ENCODE measurements around the gene TGDS.
"Not testable (repeated sequence)": the region's sequence is repeated elsewhere in the genome, so short reads cannot be mapped to it uniquely, and the experiment has no call there.

TGDS gene

GRCh38 chr13:94537740-94538630, 58.0 kb downstream of the TGDS start:
- TF ChIP-seq CTCF (IDR thresholded peaks at IDR 0.05; ENCODE audit: borderline replicate concordance, control extremely low read depth, extremely low read depth, insufficient read depth, missing control alignments), result no peak
- no peak for DNase-seq (ENCODE audit: low spot score)
- in situ Hi-C loops (cut with MboI; ENCODE audit: low sequenced_read_pairs, unreplicated experiment), result no loop called here

GRCh38 chr13:94535775-94536174, 60.2 kb downstream of the TGDS start:
- TF ChIP-seq CTCF (IDR thresholded peaks at IDR 0.05; ENCODE audit: borderline replicate concordance, control extremely low read depth, extremely low read depth, insufficient read depth, missing control alignments), result no peak
- in situ Hi-C loops (cut with MboI; ENCODE audit: low sequenced_read_pairs, unreplicated experiment), result no loop called here
- no peak for DNase-seq (ENCODE audit: low spot score)

DNA sequence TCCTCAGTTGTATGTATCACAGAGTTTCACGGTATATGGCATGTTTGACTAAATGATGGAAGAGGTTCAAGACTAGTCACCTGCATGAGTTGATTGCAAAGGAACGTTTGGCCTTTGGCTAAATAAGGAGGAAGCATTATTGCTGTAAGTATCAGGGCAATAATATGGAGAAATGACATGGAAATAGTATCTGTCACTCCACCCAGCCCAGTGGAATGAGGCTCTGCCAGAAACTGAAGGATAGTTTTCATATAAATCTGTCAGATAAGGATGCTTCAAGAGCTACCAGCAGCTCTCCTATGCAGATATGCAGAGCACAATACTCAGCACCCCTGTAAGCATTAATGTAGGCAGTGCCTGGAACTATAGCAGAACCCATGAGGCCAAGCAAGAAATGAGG, 60.7 kb downstream of the TGDS start:
- no peak for DNase-seq (ENCODE audit: low spot score)
- in situ Hi-C loops (cut with MboI; ENCODE audit: low sequenced_read_pairs, unreplicated experiment), result no loop called here
- TF ChIP-seq CTCF (IDR thresholded peaks at IDR 0.05; ENCODE audit: borderline replicate concordance, control extremely low read depth, extremely low read depth, insufficient read depth, missing control alignments), result no peak

- no peak for DNase-seq (ENCODE audit: low spot score)
- in situ Hi-C loops (cut with MboI; ENCODE audit: low sequenced_read_pairs, unreplicated experiment), result no loop called here
- TF ChIP-seq CTCF (IDR thresholded peaks at IDR 0.05; ENCODE audit: borderline replicate concordance, control extremely low read depth, extremely low read depth, insufficient read depth, missing control alignments), result no peak
Measured at GRCh38 chr13:94534166-94534565, 61.8 kb downstream of the TGDS start.

GRCh38 chr13:94532278-94532677, 63.7 kb downstream of the TGDS start:
- in situ Hi-C loops (cut with MboI; ENCODE audit: low sequenced_read_pairs, unreplicated experiment); DNase-seq (ENCODE audit: low spot score): not testable (repeated sequence)

GRCh38 chr13:94526956-94527355, 69.0 kb downstream of the TGDS start:
- in situ Hi-C loops (cut with MboI; ENCODE audit: low sequenced_read_pairs, unreplicated experiment); DNase-seq (ENCODE audit: low spot score): not testable (repeated sequence)

DNA sequence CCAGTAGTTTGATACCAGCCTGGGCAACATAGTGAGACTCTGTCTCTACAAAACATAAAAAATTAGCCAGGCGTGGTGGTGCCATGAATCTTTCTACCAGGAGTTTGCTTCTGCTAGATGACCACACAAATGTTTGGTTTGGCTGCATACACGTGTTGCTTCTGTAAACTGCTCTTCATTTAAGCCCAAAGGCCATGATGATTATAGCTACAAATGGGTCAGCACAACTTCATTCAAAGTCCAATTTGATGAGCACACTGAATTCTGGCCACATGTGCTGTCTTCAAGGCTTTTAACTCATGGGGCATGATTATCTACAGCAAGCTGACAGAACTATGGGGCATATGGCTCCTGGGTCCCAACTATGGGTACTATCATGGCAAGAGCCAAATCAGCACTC, 70.2 kb downstream of the TGDS start:
- in situ Hi-C loops (cut with MboI; ENCODE audit: low sequenced_read_pairs, unreplicated experiment), result no loop called here
- TF ChIP-seq CTCF (IDR thresholded peaks at IDR 0.05; ENCODE audit: borderline replicate concordance, control extremely low read depth, extremely low read depth, insufficient read depth, missing control alignments), result no peak
- no peak for DNase-seq (ENCODE audit: low spot score)

Measured in GM13976 (cell line).